RKO (cell line): ENCODE measurements around the gene GDF7.

Source experiments
- DNase-seq: peaks from one replicate; pipeline ENCODE4 v3.0.0-alpha.2; 2016; ENCODE audit warnings: low spot score

GDF7 gene

GRCh38 chr2:20629181-20629580 is 37.8 kb upstream of the GDF7 start:
- DNase-seq: no peak

DNA sequence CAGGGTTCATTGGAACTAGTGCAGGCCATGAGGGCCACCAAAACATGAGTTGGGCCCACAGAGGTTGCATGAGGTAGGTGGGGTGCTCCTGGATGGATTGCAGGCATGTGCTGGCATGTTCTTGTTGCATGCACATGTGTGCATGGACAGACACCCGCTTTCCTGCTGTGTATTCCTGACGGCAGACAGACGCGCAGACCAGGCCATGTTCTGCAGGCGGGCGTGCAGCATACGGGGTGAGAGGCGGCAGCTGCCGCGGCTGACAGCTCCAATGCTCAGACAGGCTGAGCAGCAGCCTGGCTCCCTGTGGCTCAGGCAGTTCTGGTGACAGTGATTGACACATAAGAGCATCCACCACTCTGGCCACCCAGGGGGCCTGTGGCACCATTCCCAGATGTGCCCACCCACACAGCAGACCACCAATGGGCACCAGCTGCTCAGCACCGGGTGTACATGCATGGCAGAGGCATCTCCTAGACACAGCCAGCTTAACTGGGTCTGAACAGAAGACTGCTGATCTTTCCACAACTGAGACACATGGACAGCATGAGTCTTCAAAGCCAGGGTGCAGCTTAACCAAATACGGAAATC is 37.3 kb upstream of the GDF7 start:
- no peak for DNase-seq

- DNase-seq: no peak
These were observed 36.0 kb upstream of the GDF7 start for GRCh38 chr2:20630967-20631366.

DNA sequence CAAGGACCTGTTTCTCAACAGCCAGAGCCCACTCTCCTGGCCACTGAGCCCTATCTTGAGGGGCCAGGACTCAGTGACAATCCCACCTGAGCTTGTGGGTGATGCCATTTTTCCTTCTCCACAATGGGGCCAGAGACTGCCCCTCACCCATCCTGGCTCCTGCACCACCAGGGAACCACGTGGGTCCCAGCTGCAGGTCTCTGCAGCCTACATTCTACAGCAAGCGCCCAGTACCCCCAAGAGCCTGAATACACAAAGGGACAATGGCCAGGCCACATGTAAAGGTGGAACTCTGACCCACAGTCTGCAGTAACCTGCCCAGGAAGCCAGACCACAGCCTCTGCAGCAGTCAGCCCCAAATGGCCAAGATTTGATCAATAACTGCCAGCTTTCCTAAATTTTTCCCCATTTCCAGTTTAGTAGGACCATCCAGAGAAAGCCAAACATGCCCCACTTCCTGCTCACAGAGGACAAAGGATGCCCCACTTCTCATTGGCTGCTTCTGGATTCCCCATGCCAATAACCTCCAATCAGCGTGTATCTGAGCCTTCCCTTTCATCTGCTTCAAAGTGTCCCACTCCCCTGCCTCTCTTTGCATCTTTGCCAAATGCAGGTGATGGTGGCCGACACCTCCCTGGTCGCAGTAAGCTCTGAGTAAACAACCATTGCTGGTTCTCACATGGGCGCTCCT is 35.2 kb upstream of the GDF7 start:
- no peak for DNase-seq

- no peak for DNase-seq
These were observed 34.4 kb upstream of the GDF7 start for GRCh38 chr2:20632446-20632990.

GRCh38 chr2:20633001-20633400 is 33.9 kb upstream of the GDF7 start:
- no peak for DNase-seq

GRCh38 chr2:20633794-20634506 is 33.0 kb upstream of the GDF7 start:
- DNase-seq: no peak

- DNase-seq: no peak
These were observed 32.3 kb upstream of the GDF7 start for GRCh38 chr2:20634507-20635112.

DNA sequence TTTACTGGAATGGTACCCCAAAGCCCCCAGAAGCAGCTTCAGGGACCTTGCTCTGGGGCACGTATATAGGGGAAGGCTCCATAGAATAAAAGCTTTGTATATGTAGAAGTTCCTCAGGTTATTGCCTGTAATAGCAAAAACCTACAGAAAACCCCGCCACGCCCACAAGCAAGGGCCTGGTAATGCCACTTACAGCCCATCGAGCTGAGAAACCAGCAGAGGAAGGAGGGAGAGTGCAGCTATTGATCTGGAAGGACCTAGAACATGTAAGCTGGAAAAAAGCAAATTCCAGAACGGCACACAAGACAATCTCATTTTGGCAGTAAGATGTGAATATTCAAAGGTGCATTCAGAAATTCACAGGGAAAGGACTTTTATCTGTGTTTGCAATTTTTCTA is 31.8 kb upstream of the GDF7 start:
- no peak for DNase-seq

DNA sequence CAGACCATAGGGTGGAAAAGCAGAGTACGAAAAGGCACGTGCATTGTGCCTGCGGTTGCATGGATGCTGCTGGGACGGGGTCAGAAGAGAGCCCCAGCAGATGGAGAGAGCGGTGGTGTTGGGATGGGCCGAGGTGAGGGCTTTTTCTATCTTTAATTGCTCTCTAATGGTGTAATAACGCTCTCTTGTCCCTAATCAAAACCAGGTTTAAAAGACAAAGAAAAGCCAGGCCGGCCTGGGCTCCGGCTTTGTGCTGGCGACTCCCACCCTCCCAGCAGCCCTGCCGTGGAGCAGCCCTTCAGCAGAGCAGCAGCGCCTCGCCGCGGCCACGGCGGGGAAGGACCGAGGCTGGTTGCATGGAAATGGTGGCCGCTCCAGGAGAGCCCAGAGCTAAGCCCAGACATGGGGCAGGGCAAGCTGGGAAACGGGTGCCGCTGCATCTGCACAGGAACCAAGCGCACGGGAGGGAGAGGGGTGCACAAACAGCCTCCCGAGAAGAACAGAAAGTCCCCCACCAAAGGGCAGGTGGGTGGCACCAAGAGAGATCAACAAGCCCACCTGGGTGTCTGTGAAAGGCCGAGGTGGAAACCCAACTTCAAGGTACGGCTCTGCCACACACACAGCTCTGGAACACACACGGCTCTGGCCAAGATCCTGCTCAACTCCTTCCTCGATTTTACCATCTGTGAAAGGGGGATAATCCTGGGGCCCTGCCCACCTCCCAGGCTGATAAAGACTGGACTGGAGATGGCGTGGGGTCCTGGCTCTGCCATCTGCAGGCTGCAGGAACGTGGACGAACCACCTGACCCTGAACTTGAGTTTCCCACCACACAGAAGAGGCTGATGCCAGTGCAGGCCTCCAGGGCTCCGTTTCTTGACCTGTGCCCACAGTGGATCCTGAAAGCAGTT is 31.0 kb upstream of the GDF7 start:
- no peak for DNase-seq

- DNase-seq: no peak
These were observed 29.8 kb upstream of the GDF7 start for GRCh38 chr2:20637147-20637546.

DNA sequence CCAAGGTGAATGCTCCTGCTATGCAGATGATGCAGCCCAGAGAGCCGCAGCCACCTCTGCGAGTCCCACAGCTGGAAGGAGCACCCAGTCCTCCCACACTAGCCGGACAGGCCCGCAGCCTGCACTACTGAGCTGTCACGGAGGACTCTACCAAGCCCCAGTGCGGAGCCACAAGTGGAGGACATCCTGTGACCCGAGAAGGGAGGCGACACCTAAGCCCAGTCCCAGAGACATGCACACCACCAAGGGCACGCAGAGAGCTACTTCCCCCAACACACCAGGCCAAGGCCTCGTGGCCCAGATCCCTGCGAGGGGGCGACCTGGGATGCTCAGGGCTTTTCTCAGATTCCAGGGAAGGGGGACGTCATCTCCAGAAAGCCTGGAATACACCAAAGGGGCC is 28.9 kb upstream of the GDF7 start:
- no peak for DNase-seq

GRCh38 chr2:20638646-20639430 is 28.1 kb upstream of the GDF7 start:
- DNase-seq: no peak

GRCh38 chr2:20640411-20641122 is 26.4 kb upstream of the GDF7 start:
- no peak for DNase-seq

DNA sequence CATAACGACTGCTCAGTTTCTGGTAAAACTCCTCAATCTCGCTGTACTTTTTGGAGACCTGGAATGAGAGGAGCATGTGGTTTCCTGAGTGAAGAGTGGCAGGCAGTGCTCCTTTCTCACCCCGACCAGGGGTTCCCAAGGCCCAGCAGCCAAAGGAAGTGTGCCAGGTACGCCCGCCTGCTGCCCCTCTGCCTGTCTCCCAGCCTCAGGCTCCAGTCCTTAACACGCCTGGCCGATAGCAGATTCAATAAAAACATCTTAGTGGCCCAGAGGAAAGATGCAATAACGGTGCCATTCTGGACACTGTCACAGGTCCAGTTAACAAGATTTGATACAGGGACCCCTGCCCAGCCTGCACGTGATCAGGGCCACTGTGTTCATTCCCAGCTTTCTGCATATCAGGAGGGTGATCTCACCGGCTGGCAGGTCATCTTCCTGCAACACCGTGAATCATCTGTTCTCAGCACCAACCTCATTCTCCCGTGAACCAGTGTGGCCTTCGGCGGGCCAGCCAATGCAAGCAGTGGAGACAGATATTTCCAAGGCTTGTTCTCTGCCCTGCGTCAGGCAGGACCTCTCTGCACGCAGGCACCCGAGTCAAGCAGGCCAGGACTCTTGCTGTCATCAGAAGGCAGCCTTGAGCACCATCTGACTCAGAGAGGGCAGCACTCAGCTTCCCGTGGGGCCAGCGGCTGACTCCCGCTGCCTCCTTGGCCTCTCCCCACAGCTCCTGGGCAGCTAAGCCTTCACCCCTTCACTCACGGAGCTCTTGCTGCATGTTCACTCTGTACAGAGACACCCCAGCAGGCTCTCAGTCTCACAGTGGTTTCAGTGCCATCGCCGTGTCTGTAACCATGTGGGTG is 25.6 kb upstream of the GDF7 start:
- DNase-seq: peak; percentile 12

DNA sequence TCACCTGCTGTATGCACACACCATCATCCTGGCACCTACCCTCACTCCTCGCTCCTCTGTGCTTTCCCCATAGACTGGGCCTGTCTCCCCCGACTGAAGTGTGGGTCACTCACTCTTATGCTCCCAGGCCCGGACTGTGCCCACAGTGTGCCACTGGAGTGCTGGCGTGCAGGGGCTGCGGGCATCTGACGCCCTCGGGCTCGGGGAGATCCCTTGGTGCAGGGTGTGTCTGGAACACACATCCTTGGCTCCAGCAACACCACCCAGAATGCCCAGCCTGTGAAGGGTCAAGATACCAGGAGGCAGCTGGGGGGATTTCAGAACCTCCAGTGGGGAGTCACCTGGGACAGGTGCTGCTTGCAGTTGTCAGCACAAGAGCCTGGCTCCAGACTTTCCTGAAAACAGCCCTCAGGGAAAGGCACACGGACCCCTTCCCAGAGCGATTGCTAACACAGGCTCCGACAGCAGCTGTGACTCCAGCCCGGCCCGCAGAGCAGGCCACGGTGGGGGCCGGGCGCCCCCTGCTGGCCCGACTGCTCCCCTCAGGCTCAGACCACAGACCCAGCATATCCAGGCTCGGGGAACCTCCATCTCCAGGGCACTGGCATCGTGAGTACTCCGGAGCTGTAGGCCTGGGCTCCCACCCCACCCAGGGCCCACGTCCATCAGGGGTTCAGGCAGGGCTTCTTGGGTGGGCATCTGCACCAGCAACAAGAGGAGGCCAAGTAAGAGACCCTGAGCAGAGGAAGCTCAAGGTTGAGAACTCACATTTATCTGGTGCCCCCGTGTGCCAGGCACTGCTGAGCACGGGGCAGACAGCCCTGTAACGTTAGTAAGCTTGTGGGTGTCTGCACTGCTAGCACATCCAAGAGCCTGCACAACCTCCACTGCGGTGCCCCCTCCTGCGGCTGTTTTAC is 24.6 kb upstream of the GDF7 start:
- DNase-seq: peak; percentile 66

DNA sequence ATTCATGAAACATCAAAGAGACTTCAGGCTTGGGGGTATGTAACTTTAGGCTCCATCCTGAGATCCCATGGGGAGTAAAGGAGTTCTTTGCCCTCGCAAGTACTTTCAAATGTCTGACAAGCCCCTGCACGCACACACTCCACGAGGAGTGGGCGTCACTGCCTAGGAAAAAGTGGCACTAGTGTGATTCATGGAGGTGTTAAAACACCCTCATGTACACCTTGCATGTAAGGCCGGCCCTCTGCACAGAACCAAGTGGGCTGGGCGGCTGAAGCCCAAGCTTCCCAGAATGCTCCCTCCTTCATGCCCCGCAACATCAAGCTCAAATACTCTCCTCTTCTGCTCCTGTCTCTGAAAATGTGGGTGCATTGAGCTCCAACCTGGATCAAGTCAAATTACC is 23.9 kb upstream of the GDF7 start:
- no peak for DNase-seq

DNA sequence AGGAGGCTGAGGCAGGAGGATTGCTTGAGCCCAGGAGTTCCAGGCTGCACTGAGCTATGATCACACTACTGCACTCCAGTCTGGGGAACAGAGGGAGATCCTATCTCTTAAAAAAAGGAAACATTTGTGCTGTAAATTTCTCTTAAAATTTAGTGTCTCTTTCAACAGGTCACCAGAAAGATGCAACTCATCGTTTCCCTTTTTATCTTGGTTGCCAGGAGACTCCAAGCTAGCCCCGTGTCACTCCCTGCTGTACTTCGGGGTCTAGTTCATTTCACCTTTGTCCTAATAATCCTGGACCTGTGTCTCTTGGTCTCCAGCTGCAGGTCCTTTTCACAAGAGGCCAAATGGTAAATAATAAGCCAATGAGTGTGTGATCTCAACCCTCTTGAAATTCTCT is 23.1 kb upstream of the GDF7 start:
- DNase-seq: no peak
